Fibroblast of lung (primary cell): ENCODE results near the gene SNAI3.

Experiments used
- EZH2 ChIP-seq: IDR thresholded peaks from 2 replicates; pipeline ENCODE4 v1.5.1; 2012; ENCODE audit warnings: low read length, control low read depth, mild to moderate bottlenecking; ENCODE audit errors: missing control alignments
- TF ChIP-seq, protein P1 (sequence below), 2 donors: IDR thresholded peaks in 1 of 2; conservative IDR thresholded peaks in 1 of 2; 1 replicate in 1 of 2; 2 replicates in 1 of 2; pipeline ENCODE4 v1.5.1; 2011 to 2012; ENCODE audit warnings: low read length in 2 of 2, control low read depth in 1 of 2, inconsistent platforms in 1 of 2, low read depth in 1 of 2, mild to moderate bottlenecking in 1 of 2

DNA sequence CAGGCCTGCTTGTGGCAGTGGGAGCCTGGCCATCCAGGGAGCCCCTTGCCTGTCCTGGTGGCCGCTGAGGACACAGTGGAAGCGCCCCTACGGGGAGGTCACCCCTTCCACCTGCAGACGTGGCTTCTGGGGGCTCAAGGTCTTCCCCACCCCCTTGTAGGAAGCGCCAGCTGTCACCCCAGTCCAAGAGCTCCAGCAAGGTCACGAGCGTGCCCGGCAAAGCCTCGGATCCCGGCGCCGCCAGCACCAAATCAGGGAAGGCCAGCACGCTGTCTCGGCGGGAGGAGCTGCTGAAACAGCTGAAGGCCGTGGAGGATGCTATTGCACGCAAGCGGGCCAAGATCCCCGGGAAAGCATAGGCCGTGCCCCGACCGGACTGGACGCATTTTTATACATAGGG, 55.4 kb downstream of the SNAI3 start:
- TF ChIP-seq, protein P1, sequence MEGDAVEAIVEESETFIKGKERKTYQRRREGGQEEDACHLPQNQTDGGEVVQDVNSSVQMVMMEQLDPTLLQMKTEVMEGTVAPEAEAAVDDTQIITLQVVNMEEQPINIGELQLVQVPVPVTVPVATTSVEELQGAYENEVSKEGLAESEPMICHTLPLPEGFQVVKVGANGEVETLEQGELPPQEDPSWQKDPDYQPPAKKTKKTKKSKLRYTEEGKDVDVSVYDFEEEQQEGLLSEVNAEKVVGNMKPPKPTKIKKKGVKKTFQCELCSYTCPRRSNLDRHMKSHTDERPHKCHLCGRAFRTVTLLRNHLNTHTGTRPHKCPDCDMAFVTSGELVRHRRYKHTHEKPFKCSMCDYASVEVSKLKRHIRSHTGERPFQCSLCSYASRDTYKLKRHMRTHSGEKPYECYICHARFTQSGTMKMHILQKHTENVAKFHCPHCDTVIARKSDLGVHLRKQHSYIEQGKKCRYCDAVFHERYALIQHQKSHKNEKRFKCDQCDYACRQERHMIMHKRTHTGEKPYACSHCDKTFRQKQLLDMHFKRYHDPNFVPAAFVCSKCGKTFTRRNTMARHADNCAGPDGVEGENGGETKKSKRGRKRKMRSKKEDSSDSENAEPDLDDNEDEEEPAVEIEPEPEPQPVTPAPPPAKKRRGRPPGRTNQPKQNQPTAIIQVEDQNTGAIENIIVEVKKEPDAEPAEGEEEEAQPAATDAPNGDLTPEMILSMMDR (conservative IDR thresholded peaks at IDR 0.05 in 1 of 2, IDR thresholded peaks at IDR 0.05 in 1 of 2; ENCODE audit: low read depth in 1 of 2, low read length in 2 of 2) = no peak
- no peak for TF ChIP-seq EZH2
